Body of pancreas (tissue), 4 donors: ENCODE data around the gene ZNF107.

Experiments
- CTCF ChIP-seq, 7 experiments: fragments of 450-650 bp in 4 of 7; fragments of 200-600 bp in 3 of 7; sonication (generic) in 3 of 7; IDR thresholded peaks; one replicate each; pipeline ENCODE4 v1.5.1; 2016 to 2019; ENCODE audit warnings: antibody characterized with exemption in 7 of 7
- POLR2A ChIP-seq, 3 donors: fragments of 450-650 bp; IDR thresholded peaks; one replicate each; pipeline ENCODE4 v1.6.1; 2016; ENCODE audit warnings: antibody characterized with exemption in 3 of 3, mild to moderate bottlenecking in 2 of 3

GRCh38 chr7:64630496-64630895, 35.4 kb upstream of the ZNF107 start:
- TF ChIP-seq CTCF (IDR thresholded peaks at IDR 0.05) (peak; percentile 25 to 51 (median 40)), POLR2A (IDR thresholded peaks at IDR 0.05) (no peak)
